HT-29 (cell line): ENCODE data around the gene CCDC122. TPM values are rescaled to one million over a fixed set of nuclear protein-coding genes. Genes with fewer than 3 reads are reported as not detected.

Experiments used
- DNase-seq: peaks from one replicate; pipeline ENCODE4 v3.0.0-alpha.2; 2015; ENCODE audit warnings: low spot score
- small RNA-seq: library from RNA; depleted of rRNA; stranded (forward); fragments of <200 nt; gene quantifications from one replicate; pipeline ENCODE3, GENCODE V24; 2014
- total RNA-seq: library from RNA; depleted of rRNA; stranded (reverse); fragments of >200 nt; shearing (Covaris generic); gene quantifications from 2 replicates; pipeline ENCODE4 v1.2.3, GENCODE V29; 2014; rRNA removed

Gene CCDC122
- total RNA-seq, 1 experiment from 2014 or later: 1.1 TPM

GRCh38 chr13:43802511-43802910, 77.0 kb downstream of the CCDC122 start:
- no peak for DNase-seq

GRCh38 chr13:43800828-43801227, 78.7 kb downstream of the CCDC122 start:
- DNase-seq: no peak

- DNase-seq: no peak
These were observed 80.3 kb downstream of the CCDC122 start for GRCh38 chr13:43799191-43799590.

DNA sequence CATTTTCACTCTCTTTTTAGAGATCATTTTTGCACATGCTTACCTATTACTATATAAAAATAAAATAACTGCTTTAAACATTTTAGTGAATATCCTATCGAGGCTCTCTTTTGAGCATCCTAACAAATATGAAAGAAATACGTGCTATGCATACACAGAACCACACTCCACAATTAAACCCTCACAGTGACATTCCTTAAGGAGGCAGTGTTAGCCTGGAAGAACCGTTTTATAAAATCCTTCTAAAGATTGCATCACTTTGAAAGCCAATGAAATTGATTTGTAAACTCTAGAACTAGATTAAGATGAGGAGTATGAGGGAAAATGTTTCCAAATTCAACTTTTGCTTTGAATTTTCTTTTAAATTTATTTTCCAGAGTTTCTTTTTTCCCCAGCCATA, 81.7 kb downstream of the CCDC122 start:
- no peak for DNase-seq

- no peak for DNase-seq
These were observed 82.4 kb downstream of the CCDC122 start for GRCh38 chr13:43797159-43797558.

DNA sequence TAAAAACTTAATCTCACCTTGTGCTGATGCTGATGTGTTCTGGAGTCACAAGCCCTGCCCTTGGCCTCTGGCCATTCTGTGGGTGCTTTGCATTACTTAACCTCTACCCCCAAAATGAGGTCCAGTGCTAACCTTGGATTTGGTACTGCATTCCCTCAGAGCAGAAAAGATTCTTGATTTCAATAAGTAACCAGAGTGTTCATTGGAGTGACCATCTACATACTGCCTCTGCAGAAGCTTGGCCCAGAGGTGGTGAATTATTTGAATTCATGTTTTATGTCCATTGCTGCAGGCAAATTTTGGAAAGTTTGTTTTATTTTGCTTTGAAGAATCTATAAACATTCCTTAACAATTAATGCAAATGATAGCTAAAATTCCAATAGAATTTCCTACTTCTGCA, 85.1 kb downstream of the CCDC122 start:
- DNase-seq: no peak

DNA sequence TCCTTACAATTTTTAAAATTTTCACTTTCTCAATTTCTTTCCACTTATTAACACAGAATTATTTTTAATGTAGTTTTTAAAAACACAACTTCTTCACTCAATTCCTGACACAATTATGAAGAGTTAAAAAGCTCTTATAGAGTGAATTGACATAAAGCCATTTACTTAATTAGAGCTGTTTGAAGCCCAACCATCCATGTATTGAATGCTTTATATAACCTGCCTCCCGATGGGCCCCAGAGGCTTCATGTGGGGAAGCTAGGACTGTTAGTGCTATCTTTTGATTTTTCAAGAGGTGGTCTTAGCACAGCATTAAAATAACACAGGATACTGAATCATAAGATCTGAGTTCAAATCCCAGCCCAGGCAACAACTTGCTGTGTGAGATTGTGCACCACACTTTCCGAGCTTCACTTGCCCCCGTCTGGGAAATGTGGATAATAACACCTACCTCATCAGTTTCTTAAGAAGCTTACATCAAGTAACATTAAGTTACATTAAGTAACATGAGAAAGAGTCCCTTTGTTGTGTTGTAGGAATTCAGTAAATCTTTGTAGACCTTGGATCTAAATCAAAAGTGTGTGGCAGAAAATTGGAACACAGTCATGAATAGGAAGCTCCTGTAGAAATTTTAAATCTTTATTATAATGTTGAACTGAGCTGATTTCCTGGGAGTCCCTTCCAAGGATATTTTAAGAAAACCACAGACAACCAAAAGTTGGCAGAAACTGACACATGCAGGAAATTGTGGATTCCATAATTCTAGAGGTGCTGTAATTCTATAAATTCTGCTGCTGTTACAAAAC, 87.3 kb downstream of the CCDC122 start:
- DNase-seq: no peak

DNA sequence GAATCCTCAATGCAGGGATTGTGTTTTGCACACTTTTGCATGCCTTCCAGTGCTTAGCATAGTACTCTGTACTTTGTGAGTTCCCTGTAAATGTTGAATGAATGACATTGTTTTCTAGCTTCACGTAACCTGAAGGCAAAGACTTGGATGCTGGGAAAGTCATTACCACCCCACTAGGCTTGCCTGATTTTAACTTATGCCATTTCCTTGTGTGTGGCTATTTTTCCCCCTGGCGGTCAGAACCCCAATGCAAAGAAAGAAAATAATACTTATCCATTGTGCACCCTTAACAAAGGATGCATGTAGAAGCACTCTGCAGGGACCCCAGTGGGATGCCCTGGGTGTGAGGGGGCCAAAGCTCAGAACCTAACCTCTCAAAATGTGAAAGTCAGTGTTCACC, 91.5 kb downstream of the CCDC122 start:
- peak; percentile 66 for DNase-seq

GRCh38 chr13:43787518-43787891, 92.0 kb downstream of the CCDC122 start:
- DNase-seq: no peak

DNA sequence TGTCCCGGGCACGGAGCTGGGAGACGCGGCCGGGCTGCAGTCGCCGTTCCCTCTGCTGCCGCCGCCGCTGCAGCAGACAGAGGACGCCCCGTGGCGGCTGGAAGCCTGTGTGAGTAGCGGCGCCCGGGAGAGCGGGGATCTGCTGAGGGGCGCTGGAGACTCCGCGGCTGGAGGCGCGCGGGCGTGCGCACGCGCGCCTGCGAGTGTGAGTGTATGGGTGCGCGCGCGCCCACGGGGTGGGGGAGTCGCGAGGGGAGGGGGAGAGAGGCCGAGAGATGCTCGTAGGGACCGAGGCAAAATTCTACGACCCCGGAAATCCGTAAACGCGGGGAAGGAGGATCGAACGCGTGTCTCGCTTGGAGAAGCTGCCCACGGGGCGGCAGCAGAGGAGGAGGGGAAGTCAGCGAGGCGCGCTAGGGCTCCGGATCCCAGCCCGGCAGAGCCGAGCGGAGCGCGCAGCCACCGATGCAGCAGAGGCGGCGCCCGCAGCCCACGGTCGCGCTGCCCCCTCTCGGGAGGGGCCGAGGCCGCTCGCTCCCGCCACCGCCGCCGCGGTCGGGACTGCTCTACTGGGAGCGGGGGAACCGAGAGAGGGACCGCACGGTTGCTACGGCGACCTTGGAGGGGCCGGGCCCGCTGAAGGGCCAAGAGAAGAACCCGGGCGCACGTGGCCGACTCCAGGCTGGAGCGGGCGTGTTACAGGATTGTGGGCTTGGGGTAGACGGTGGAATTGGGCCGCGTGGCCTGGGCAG, 92.6 kb downstream of the CCDC122 start, which contains the start of gene ENOX1:
TSS of gene ENOX1 (minus strand) at position 207 of the 752 bp plus-strand sequence.
- no peak for DNase-seq

DNA sequence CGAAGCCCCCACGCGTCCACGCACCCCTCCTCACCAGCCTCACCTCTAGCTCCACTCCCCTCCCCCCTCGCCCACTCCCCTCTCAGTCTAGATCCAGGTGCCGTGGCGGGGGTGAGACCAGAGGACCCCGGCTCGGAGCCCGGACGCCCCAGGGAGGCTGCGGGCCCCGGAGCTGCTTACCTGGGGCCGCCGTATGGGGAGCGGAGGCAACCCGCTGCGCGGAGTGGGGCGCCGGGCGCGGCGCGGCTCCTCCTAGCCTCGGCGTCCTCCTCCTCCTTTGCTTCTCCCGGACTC, 93.1 kb downstream of the CCDC122 start:
- DNase-seq: no peak

Small RNA genes lying within 50 kb of the gene (small RNA-seq; reads per million reads assigned to genes)
- gene AL162713.1: not detected

Other genes with a start within 250 kb of the CCDC122 start
- gene ENOX1, start 92.8 kb downstream of the CCDC122 start, total RNA-seq: 0.10 TPM in 1 of 2 replicates, not detected in the other
- gene LACC1, start 164 bp upstream of the CCDC122 start, total RNA-seq: 2.1 and 5.7 TPM in 2 replicates